Measurements from ENCODE around the gene PSMA5. TPM values are rescaled to one million over a fixed set of nuclear protein-coding genes. Genes with fewer than 3 reads are reported as not detected.
"Not testable (repeated sequence)": the region's sequence is repeated elsewhere in the genome, so short reads cannot be mapped to it uniquely, and the experiment has no call there.

Gene PSMA5
- total RNA-seq = 100 to 1,000 TPM; 174 to 189 TPM

DNA sequence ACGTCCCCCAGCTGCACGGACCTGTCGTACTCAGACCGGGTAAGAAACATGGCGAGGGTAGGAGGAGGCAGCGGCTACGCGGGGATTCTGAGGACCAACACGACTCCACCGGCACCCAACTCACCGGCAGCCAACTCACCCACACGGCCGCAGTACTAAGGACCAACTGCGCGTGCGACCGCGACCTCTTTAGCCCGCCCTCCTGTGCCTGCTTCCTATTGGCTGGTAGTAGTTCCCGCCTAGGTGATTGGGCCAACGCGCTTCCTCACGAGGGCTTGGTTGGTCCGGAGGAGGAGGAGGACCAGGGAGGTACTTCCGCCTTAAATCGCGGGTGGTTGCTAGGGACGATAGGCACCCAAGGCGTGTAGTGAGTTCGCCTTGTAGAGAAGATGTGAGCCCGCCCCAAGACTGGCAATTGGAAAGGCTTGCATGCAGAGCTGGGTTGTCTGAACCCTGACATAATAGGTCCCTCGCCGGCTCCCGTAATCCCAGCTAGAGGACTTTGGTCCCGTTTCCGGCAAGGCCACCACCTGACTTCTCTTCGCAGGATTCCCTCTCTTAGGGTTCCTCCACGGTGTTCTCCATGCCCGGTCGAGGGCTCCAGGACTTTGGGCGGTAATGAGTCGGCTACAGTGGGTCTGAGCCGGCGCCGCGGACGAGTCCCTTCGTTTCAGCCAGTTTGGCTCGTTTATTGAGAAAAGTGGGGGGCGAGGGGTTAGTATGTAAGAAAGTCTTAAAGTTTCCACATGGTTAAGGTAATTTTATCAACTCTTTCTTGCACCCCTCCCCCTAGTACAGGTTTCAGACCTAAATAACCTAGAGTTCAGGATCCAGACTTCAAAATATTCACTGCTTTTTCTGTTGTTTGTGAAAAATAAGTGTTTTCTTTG lies at the start of gene PSMA5:
PSMA5 (minus strand) TSS at position 168 of the 890 bp plus-strand sequence; CDS start at position 50, 118 bp downstream.
- Mint-ChIP-seq H3K4me1 (ENCODE audit: low read depth) (peaks cover 37% of the 10 kb centered on the region), H3K27ac (peak within 1 kb of the TSS; percentile 97), H3K27me3 (ENCODE audit: low read depth) (no peaks in the 10 kb centered on the region), H3K36me3 (ENCODE audit: low read depth) (peaks cover 26% of the 10 kb centered on the region), H3K9me3 (ENCODE audit: insufficient read depth) (no peaks in the 10 kb centered on the region), H3K4me3 (peak within 1 kb of the TSS; percentile 95)
- CTCF ChIA-PET = interaction anchor here (1.0 to 5.9 kb wide), 13 partner anchors 14 to 214 kb away, joined by 3 to 57 read pairs (median 5); partner anchors contain the start of gene ATXN7L2
- DNase-seq = peak; percentile 98
- ATAC-seq = peak; percentile 94
- POLR2A ChIA-PET = interaction anchor here (0.9 to 2.6 kb wide), 12 partner anchors 8 to 558 kb away, joined by 3 to 27 read pairs (median 6); partner anchors contain the start of genes AHCYL1, ATXN7L2, GNAI3 and PSRC1

DNA sequence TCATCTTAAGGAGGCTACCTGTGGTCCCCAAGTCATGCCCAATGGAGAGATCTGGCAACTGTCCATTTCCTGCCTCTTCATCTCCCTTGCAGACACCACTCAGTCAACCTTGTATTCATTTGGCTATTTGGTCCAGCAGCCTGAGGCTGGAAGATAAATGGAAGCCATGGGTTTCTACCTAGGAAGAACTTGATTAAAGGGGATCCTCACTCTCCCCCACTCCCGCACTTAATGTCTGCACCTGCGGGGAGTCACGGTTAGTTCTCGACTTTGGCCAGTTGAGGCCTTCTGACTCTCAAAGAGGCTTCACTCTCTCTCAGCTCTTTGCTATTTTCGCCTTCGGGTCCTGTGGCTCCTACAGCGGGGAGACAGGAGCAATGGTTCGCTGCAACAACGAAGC lies 49.0 kb upstream of the PSMA5 start:
- no peaks in the 10 kb centered on the region for H3K9me3 Mint-ChIP-seq (ENCODE audit: insufficient read depth)
- ChIA-PET POLR2A (interaction anchor here (0.6 kb wide), 1 partner anchor 45 kb away, joined by 5 read pairs; no protein-coding TSS in a partner anchor), CTCF (interaction anchor here (1.4 to 2.2 kb wide), 2 partner anchors 15 to 19 kb away, joined by 4 to 7 read pairs; partner anchors contain the start of gene CYB561D1)
- no peak overlapping the region for H3K4me3 Mint-ChIP-seq
- H3K27me3 Mint-ChIP-seq (ENCODE audit: low read depth) = peaks cover 26% of the 10 kb centered on the region
- peaks cover 10% of the 10 kb centered on the region for H3K4me1 Mint-ChIP-seq (ENCODE audit: low read depth)
- no peak overlapping the region for H3K27ac Mint-ChIP-seq
- DNase-seq = no peak
- no peak for ATAC-seq
- H3K36me3 Mint-ChIP-seq (ENCODE audit: low read depth) = no peaks in the 10 kb centered on the region

DNA sequence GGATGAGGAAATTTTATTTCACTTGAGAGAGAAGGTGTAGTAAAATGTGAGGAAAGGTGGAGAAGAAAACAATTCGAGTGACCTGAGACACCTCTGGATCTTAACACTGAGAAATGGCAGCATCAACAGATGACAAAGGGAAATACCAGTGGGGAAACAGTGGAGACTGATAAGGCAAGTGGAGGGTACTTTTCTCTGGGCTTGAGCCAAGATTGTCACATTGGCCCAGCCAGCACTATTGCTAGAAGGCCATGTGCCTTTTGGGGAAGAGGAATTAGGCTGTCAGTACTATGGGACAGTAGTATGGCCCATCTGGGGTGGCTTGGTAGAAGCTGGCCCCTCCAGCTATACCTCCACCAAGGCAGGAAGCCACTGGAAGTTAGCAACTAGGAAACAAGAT lies 48.4 kb upstream of the PSMA5 start:
- Mint-ChIP-seq H3K27me3 (ENCODE audit: low read depth) (peaks cover 30% of the 10 kb centered on the region), H3K9me3 (ENCODE audit: insufficient read depth) (no peaks in the 10 kb centered on the region), H3K4me3 (no peak overlapping the region), H3K36me3 (ENCODE audit: low read depth) (no peaks in the 10 kb centered on the region), H3K27ac (no peak overlapping the region), H3K4me1 (ENCODE audit: low read depth) (peaks cover 10% of the 10 kb centered on the region)
- DNase-seq (no peak), ATAC-seq (no peak)
- POLR2A ChIA-PET = no interaction called here
- CTCF ChIA-PET = interaction anchor here (1.5 to 2.2 kb wide), 2 partner anchors 16 to 19 kb away, joined by 4 to 7 read pairs; partner anchors contain the start of gene CYB561D1

DNA sequence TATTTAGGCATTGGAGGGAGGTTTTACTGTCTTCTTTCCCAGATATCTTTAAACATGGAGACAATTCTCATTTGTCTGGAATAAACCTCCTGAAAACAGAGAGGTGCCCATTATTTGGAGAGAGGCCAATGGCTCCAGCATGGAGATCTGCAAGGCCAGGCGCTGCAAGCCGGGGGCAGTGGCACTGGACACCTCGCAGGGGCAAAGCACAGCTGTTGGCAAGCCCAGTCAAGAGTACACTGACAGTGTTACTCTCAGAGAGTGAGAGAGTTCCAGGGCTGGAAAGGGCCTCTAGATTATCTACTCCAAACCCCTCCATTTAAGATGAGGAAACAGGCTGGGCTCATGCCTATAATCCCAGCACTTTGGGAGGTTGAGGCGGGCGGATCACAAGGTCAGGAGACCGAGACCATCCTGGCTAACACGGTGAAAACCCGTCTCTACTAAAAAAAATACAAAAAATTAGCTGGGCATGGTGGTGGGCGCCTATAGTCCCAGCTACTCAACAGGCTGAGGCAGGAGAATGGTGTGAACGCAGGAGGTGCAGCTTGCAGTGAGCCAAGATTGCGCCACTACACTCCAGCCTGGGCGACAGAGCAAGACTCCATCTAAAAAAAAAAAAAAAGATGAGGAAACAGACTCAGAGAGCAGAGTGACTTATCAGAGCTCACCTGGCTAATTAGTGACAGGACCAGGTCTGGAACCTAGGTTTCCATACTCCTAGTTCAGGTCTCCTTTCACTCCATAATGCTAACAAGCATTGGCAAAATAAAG lies 47.2 kb upstream of the PSMA5 start:
- POLR2A ChIA-PET = interaction anchor here (0.6 kb wide), 1 partner anchor 49 kb away, joined by 3 read pairs; no protein-coding TSS in a partner anchor
- CTCF ChIA-PET = interaction anchor here (1.5 to 2.7 kb wide), 2 partner anchors 21 to 59 kb away, joined by 4 to 9 read pairs; partner anchors contain the start of gene CYB561D1
- H3K4me1 Mint-ChIP-seq (ENCODE audit: low read depth); H3K27ac Mint-ChIP-seq; H3K4me3 Mint-ChIP-seq; DNase-seq; ATAC-seq; H3K36me3 Mint-ChIP-seq (ENCODE audit: low read depth); H3K9me3 Mint-ChIP-seq (ENCODE audit: insufficient read depth): not testable (repeated sequence)
- H3K27me3 Mint-ChIP-seq (ENCODE audit: low read depth) = peaks cover 32% of the 10 kb centered on the region

DNA sequence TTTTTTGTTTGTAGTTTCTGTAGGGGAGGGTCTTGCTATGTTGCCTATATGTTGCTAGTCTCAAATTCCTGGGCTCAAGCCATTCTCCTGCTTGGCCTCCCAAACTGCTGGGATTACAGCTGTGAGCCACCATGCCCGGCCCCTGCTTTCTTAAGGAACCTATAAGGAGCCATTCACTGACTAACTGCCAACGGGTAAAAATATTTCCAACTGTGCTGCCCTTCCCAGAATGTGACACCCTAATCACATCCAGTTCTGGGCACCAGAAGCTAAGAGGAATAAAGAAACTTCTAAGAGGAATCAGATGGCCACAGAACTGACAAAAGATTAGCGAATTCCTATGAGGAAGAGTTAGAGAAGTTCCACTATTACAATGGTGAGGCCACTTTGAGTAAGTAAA lies 46.5 kb upstream of the PSMA5 start:
- ATAC-seq = no peak
- Mint-ChIP-seq H3K4me1 (ENCODE audit: low read depth) (peaks cover 2% of the 10 kb centered on the region), H3K27ac (no peak overlapping the region), H3K4me3 (no peak overlapping the region), H3K9me3 (ENCODE audit: insufficient read depth) (no peaks in the 10 kb centered on the region), H3K27me3 (ENCODE audit: low read depth) (peaks cover 39% of the 10 kb centered on the region), H3K36me3 (ENCODE audit: low read depth) (no peaks in the 10 kb centered on the region)
- ChIA-PET CTCF (interaction anchor here (2.7 kb wide), 1 partner anchor 60 kb away, joined by 9 read pairs; no protein-coding TSS in a partner anchor), POLR2A (no interaction called here)
- no peak for DNase-seq

DNA sequence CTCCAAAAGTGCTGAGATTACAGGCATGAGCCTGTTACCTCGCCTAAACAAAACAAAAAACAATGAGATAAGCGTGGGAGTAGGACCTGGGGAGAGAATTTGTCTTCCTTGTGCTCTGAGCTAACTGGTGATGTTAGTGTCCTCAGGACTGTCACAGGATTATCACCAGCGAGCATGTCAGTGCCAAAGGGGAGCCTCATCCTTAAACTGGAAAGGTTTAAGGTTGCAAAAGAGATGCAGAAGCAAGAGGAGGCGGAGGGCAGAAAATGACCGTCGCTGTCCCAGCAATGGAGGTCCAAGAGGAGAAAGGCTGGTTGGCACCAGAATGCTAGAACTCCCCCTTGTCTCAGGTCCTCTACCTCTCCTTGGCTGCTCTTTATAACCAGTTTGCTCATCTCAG lies 44.0 kb upstream of the PSMA5 start:
- Mint-ChIP-seq H3K36me3 (ENCODE audit: low read depth) (no peaks in the 10 kb centered on the region), H3K9me3 (ENCODE audit: insufficient read depth) (no peaks in the 10 kb centered on the region), H3K27ac (no peak overlapping the region), H3K4me3 (no peak overlapping the region), H3K27me3 (ENCODE audit: low read depth) (peaks cover 49% of the 10 kb centered on the region), H3K4me1 (ENCODE audit: low read depth) (peaks cover 5% of the 10 kb centered on the region)
- no peak for ATAC-seq
- ChIA-PET POLR2A (no interaction called here), CTCF (interaction anchor here (1.1 to 1.3 kb wide), 2 partner anchors 20 to 63 kb away, joined by 3 to 4 read pairs; no protein-coding TSS in a partner anchor)
- DNase-seq = no peak

DNA sequence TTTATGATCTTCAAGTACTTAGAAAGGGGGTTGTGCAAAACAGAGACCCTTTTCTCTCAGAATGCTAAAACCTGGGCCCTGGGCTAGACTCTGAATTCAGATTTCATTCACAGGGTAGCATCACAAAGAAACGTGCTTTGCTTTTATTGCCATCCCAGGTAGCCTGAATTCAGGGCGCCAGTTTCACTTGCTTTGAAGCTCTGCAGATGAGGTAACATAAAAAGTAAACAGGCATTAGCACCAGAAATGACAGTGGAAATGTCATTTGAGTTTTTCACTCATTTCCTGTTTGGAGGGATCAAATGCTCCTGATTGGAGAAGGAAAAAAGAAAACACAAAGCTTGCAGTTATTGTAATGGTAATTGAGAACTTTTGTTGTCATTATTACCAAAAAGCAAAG lies 42.7 kb upstream of the PSMA5 start:
- H3K4me1 Mint-ChIP-seq (ENCODE audit: low read depth) = peaks cover 5% of the 10 kb centered on the region
- no peaks in the 10 kb centered on the region for H3K9me3 Mint-ChIP-seq (ENCODE audit: insufficient read depth)
- ChIA-PET CTCF (interaction anchor here (1.3 kb wide), 2 partner anchors 19 to 22 kb away, joined by 3 to 4 read pairs; no protein-coding TSS in a partner anchor), POLR2A (no interaction called here)
- DNase-seq (no peak), ATAC-seq (no peak)
- H3K36me3 Mint-ChIP-seq (ENCODE audit: low read depth) = no peaks in the 10 kb centered on the region
- no peak overlapping the region for H3K27ac Mint-ChIP-seq
- peaks cover 59% of the 10 kb centered on the region for H3K27me3 Mint-ChIP-seq (ENCODE audit: low read depth)
- no peak overlapping the region for H3K4me3 Mint-ChIP-seq

DNA sequence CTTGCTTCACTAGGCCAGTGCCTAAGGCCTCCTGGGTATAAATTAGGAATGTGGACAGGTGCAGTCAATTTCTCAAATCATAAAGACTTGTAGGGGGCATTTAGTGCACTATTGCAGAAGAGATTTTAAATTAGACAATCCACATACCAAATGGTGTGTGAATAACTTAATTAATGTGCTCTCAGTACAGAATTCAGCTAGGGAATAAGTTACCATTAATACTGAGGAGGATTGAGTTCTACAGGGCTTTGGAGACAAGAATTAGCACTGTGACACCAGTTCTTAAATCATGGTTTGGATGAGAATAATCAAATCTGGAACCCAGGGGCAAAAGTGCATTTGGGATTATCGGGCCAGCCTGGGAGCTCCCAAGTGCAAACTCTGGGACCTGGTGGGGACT lies 41.8 kb upstream of the PSMA5 start:
- POLR2A ChIA-PET = no interaction called here
- Mint-ChIP-seq H3K27ac (no peak overlapping the region), H3K36me3 (ENCODE audit: low read depth) (no peaks in the 10 kb centered on the region), H3K4me1 (ENCODE audit: low read depth) (peaks cover 5% of the 10 kb centered on the region), H3K4me3 (no peak overlapping the region), H3K9me3 (ENCODE audit: insufficient read depth) (no peaks in the 10 kb centered on the region), H3K27me3 (ENCODE audit: low read depth) (peaks cover 60% of the 10 kb centered on the region)
- DNase-seq (no peak), ATAC-seq (no peak)
- CTCF ChIA-PET = no interaction called here

DNA sequence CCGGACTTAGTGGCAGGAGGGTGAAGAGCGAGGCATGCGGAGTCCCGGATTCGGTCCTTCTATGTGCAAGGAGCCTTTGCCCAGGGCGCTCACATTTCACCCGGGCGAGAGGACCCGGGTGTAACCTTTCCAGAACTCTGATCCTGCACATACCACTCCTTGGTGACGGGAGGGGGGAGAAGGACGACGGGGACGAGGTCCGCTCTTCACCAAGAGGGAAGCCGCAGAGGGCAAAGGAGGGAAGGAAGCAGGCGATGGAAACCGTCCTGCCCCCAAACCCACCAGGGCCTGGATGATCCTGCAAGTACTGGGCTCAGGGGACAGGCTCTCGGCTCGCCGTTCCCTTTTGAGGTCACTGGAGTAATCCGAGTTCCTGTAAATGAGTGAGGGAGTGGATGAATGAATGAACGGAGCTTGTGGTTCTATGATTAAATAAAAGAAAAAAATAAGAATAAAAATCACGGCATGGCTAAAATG lies 41.1 kb upstream of the PSMA5 start:
- H3K9me3 Mint-ChIP-seq (ENCODE audit: insufficient read depth) = no peaks in the 10 kb centered on the region
- H3K4me3 Mint-ChIP-seq = peak overlapping the region; percentile 8
- H3K4me1 Mint-ChIP-seq (ENCODE audit: low read depth) = peaks cover 5% of the 10 kb centered on the region
- H3K27me3 Mint-ChIP-seq (ENCODE audit: low read depth) = peaks cover 61% of the 10 kb centered on the region
- ChIA-PET CTCF (no interaction called here), POLR2A (no interaction called here)
- no peak overlapping the region for H3K27ac Mint-ChIP-seq
- H3K36me3 Mint-ChIP-seq (ENCODE audit: low read depth) = no peaks in the 10 kb centered on the region
- ATAC-seq = no peak
- DNase-seq = no peak

DNA sequence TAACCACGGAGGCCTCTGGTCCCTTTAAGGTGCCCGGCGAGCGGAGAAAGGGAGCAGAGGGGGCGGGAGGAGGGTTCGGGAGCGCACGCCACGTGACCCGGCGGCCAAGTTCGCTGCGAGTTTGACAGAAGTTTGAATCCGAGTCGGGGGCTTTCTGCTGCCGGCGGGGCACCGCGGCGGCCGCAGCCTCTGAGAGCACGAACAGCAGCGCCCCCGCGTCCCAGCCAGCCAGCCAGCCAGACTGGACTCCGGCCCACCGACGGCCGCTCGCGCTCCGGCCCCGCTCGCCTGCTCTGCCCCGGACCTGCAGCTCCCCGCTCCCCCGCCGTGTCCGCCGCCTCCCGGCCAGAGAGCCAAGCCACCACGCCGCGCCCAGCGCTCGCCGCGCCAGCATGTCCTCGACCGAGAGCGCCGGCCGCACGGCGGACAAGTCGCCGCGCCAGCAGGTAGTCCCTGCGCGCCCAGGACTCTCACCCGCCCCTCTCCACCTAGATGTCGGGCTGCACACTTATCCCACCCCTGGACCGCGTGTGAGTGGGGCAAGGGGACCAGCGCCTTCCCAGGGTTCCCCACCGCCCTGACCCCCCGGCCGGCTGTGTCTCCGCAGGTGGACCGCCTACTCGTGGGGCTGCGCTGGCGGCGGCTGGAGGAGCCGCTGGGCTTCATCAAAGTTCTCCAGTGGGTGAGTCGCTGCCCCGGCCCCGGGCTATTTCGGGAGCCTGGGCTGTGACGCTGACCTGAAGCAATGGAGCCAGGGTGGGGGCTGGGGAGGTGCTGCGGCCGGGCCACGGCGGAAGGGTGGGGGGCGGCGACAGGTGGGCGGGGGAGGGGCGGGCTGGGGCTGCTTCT lies 40.4 kb upstream of the PSMA5 start, which contains the start of gene SYPL2:
SYPL2 (plus strand) TSS at position 95 of the 849 bp plus-strand sequence; CDS start at position 393, 298 bp downstream.
- Mint-ChIP-seq H3K4me3 (peak within 1 kb of the TSS; percentile 56), H3K9me3 (ENCODE audit: insufficient read depth) (no peaks in the 10 kb centered on the region), H3K27ac (no peak within 1 kb of the TSS), H3K36me3 (ENCODE audit: low read depth) (no peaks in the 10 kb centered on the region), H3K4me1 (ENCODE audit: low read depth) (peaks cover 5% of the 10 kb centered on the region), H3K27me3 (ENCODE audit: low read depth) (peaks cover 67% of the 10 kb centered on the region)
- peak; percentile 24 for DNase-seq
- CTCF ChIA-PET = no interaction called here
- peak; percentile 69 for ATAC-seq
- POLR2A ChIA-PET = no interaction called here

DNA sequence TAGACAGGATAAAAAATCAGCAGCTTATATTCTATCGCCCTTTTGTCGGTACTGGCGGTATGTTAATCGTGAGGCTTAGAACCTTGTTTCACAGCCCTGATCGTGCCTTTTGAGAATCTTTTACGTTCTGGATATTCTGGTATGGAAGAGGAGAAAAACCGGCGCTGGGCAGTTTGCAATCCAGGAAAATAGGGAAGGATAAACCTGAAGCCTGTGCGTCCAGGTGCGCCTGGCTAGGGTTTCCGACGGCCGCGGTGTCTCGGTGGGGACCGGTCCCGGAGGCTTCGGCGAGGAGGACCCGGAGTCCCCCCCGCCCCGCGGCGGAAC lies 39.8 kb upstream of the PSMA5 start:
- Mint-ChIP-seq H3K27ac (no peak overlapping the region), H3K4me1 (ENCODE audit: low read depth) (peaks cover 5% of the 10 kb centered on the region), H3K36me3 (ENCODE audit: low read depth) (no peaks in the 10 kb centered on the region), H3K27me3 (ENCODE audit: low read depth) (peaks cover 71% of the 10 kb centered on the region), H3K9me3 (ENCODE audit: insufficient read depth) (no peaks in the 10 kb centered on the region), H3K4me3 (peak overlapping the region; percentile 56)
- ATAC-seq (no peak), DNase-seq (no peak)
- CTCF ChIA-PET = no interaction called here
- POLR2A ChIA-PET = no interaction called here
